ENCODE measurements around the gene ADGB.

The ADGB gene

DNA sequence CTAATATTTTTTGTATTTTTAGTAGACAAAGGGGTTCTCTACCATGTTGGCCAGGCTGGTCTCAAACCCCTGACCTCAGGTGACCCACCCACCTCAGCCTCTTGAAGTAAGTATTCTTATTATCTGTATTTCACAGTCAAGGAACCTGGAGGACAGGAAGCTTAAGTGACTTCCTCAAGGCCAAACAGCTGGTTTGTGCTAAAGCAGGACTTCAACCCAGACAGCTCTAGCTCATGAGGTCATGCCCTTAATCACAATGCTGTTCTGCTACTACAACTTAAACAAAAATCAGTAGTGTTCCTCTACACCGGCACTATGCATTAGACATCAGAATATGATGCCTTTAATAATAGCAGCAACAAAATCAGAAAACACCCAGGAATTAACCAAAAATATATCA, 168.9 kb downstream of the ADGB start:
- intact Hi-C loops (cut with DNase I; ENCODE audit: low total_unique reads) = no loop called here
- H3K36me3 ChIP-seq = no peaks in the 10 kb centered on the region
- H3K27me3 ChIP-seq = no peaks in the 10 kb centered on the region
- TF ChIP-seq, protein P1, sequence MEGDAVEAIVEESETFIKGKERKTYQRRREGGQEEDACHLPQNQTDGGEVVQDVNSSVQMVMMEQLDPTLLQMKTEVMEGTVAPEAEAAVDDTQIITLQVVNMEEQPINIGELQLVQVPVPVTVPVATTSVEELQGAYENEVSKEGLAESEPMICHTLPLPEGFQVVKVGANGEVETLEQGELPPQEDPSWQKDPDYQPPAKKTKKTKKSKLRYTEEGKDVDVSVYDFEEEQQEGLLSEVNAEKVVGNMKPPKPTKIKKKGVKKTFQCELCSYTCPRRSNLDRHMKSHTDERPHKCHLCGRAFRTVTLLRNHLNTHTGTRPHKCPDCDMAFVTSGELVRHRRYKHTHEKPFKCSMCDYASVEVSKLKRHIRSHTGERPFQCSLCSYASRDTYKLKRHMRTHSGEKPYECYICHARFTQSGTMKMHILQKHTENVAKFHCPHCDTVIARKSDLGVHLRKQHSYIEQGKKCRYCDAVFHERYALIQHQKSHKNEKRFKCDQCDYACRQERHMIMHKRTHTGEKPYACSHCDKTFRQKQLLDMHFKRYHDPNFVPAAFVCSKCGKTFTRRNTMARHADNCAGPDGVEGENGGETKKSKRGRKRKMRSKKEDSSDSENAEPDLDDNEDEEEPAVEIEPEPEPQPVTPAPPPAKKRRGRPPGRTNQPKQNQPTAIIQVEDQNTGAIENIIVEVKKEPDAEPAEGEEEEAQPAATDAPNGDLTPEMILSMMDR (IDR thresholded peaks at IDR 0.05) = no peak
- no peak overlapping the region for H3K4me3 ChIP-seq
- DNase-seq = no peak
- H3K9me3 ChIP-seq = no peaks in the 10 kb centered on the region
- no peaks in the 10 kb centered on the region for H3K4me1 ChIP-seq
- no peak overlapping the region for H3K27ac ChIP-seq

DNA sequence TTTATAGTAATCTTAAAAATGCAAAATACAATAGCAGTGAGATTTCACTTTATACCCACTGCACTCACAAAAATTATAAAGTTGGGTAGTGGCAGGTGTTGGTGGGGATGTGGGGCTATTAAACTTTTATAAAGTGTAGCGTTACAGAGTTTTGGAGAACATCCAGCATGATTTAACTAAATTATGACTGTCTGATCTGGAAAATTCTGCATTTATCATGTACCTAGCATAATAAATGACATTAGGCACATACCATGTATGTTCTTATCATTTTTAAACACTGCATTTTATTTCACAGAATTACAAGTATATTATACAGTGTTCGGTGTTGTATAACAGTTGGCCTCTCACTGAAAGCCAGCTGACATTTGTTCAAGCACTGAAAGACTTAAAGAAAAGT, 169.9 kb downstream of the ADGB start:
- H3K27ac ChIP-seq = no peak overlapping the region
- DNase-seq = no peak

DNA sequence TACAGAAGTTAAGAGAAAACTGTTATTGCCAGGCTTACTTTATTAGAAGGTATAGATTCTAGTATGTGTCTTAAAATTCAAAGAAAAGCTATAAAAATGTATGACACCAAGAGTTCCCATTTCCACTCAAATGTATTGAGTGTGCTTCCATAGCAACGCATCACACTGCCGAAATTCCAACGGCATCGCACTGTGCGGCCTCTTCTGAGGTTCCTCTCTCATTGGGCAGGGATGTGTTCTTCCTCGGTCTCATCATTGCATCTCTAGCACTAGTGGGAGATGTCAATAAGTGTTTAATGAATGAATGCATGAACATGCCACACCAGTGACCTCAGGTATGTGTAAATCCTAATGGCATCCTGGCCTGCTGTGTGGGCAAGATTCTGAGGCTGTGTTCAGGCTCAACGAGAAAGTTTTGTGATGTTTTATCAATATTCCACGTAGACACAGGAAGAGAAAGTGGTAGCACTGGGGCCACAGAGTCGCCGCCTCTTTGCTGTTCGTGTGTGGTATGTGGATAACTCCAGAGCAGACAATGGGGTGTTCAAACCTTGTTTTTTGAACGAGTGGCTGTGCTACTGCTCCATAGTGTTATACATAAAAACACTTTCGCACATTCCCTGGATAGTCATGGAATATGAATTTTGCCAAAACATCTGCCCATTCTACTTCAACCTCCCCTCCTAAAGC, 171.6 kb downstream of the ADGB start:
- TF ChIP-seq, protein P1 (IDR thresholded peaks at IDR 0.05) = no peak
- intact Hi-C loops (cut with DNase I; ENCODE audit: low total_unique reads) = no loop called here
- Histone ChIP-seq H3K27me3 (no peaks in the 10 kb centered on the region), H3K4me1 (no peaks in the 10 kb centered on the region), H3K9me3 (no peaks in the 10 kb centered on the region), H3K36me3 (no peaks in the 10 kb centered on the region), H3K27ac (no peak overlapping the region), H3K4me3 (no peak overlapping the region)
- DNase-seq = peak; percentile 24 to 61

More for the DNA sequence above, 169.9 kb downstream of the ADGB start:
- Histone ChIP-seq H3K4me1 (no peaks in the 10 kb centered on the region), H3K9me3 (no peaks in the 10 kb centered on the region), H3K4me3 (no peak overlapping the region), H3K36me3 (no peaks in the 10 kb centered on the region), H3K27me3 (no peaks in the 10 kb centered on the region)
- TF ChIP-seq, protein P1 (IDR thresholded peaks at IDR 0.05) = no peak
- intact Hi-C loops (cut with DNase I; ENCODE audit: low total_unique reads) = no loop called here

DNA sequence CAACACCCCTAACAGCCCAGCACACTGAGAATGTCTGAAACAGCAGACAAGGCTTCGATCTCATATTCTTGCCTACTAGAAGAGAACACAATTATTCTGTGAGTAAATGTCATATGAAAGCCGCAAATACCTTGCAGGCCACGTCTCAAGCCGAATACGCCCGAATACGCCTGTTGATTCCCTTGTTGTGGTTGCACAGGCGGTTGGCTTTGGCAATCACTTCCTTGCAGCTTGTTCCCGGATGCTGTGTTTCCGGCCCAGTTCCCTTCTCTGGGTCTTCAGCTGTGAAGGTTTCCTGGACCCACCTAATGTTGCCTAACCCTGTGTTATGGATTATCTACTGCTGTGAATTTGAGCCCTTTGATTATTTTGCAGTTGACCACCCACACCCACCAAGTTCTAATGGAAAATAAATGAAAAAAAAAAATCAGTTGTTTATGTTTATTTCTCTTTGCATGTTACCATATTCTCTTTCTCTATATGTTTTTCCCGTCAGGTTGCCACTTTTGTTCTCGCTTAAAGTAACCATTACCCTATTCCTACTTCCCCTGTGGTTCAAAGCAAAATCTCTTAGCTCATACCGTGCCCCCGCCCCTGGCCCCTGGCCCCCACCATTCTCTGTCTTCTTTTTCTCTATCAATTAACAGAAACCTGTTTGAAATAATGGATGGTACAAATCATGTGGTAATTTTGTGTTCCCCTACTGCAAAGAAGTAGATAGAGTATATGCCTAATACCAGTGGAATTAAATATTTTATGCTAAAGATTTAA, 172.4 kb downstream of the ADGB start:
- TF ChIP-seq, protein P1 (IDR thresholded peaks at IDR 0.05) = no peak
- intact Hi-C loops (cut with DNase I; ENCODE audit: low total_unique reads) = no loop called here
- Histone ChIP-seq H3K36me3 (no peaks in the 10 kb centered on the region), H3K4me3 (no peak overlapping the region), H3K27ac (no peak overlapping the region), H3K27me3 (no peaks in the 10 kb centered on the region), H3K9me3 (no peaks in the 10 kb centered on the region), H3K4me1 (no peaks in the 10 kb centered on the region)
- peak; percentile 64 to 72 for DNase-seq

DNA sequence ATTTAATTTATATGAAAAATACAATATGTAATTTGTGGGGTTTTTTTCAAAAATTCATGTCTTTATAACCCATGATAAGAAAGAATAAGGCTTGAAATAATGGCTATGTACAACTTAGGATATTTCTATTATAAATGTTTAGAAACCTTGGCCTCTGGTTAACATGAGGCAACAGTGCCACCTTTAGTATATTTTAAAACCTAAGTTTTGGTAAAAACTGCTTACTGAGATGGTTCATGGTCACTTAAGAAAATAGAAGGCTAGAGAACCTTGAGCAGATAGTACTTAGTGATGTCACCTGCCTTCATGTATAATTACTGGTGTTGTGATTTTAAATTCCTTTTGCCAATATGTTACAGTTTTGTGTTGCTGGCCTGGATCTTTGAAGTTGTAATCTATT, 176.4 kb downstream of the ADGB start:
- DNase-seq = no peak
- no peak overlapping the region for H3K27ac ChIP-seq

More for the DNA sequence above, 176.4 kb downstream of the ADGB start:
- no peaks in the 10 kb centered on the region for H3K27me3 ChIP-seq
- TF ChIP-seq, protein P1 (IDR thresholded peaks at IDR 0.05) = no peak
- no peak overlapping the region for H3K4me3 ChIP-seq
- no peaks in the 10 kb centered on the region for H3K36me3 ChIP-seq
- intact Hi-C loops (cut with DNase I; ENCODE audit: low total_unique reads) = no loop called here
- no peaks in the 10 kb centered on the region for H3K9me3 ChIP-seq
- H3K4me1 ChIP-seq = no peaks in the 10 kb centered on the region
